ENCODE data around the gene NECAP2. TPM values are rescaled to one million over a fixed set of nuclear protein-coding genes. Genes with fewer than 3 reads are reported as not detected.

The NECAP2 gene, protein sequence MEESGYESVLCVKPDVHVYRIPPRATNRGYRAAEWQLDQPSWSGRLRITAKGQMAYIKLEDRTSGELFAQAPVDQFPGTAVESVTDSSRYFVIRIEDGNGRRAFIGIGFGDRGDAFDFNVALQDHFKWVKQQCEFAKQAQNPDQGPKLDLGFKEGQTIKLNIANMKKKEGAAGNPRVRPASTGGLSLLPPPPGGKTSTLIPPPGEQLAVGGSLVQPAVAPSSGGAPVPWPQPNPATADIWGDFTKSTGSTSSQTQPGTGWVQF
- total RNA-seq: 135 and 145 TPM in 2 replicates

DNA sequence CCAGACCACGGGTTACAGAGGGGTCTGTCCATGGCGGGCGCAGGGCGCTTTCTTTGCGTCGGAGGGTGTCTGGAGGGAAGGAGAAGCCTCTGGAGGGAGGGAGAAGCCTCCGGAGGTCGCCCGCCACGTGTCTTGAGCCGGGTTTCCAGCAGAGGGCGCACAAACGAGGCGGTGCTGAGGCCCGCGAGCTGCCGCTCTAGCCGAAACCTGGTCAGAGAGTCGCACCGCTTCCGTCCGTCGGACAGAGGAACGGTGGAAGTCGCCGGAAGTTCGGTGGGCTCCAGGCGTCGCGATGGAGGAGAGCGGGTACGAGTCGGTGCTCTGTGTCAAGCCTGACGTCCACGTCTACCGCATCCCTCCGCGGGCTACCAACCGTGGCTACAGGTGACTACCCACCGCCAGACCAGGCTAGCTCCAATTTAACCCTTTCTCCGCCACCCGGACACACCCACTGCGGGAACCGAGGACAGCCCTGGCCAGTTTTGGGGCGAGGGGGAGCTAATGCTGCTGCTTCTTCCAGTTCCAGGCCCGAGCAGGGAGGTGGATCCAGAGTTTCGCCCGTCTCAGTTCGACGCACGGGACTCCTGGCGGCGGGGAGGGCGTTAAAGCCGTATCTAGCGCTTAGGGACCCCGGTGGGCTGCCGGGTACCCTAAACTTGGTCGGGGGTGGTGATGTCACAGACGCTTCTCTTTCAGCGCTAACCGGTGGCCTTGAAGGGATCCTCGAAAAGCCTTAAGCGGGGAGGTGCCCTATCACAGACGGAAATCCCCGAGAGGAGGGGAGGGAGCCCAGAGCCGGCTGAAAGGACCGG lies at the start of gene NECAP2:
NECAP2 (plus strand) TSS at position 255 of the 812 bp plus-strand sequence; CDS start at position 293, 38 bp downstream.
- peak; percentile 95 for TF ChIP-seq CTCF (IDR thresholded peaks at IDR 0.05; ENCODE audit: insufficient read depth, low read length, poor library complexity, severe bottlenecking)
- Histone ChIP-seq H3K4me3 (ENCODE audit: low read depth, low read length) (peak within 1 kb of the TSS; percentile 97), H3K27me3 (ENCODE audit: control insufficient read depth, insufficient read depth, low read length) (no peaks in the 10 kb centered on the region), H3K36me3 (ENCODE audit: control insufficient read depth, insufficient read depth, low read length) (peaks cover 3% of the 10 kb centered on the region)
- peak; percentile 67 for DNase-seq (ENCODE audit: low read depth)

- Histone ChIP-seq H3K27me3 (ENCODE audit: control insufficient read depth, insufficient read depth, low read length) (no peaks in the 10 kb centered on the region), H3K36me3 (ENCODE audit: control insufficient read depth, insufficient read depth, low read length) (no peaks in the 10 kb centered on the region), H3K4me3 (ENCODE audit: low read depth, low read length) (no peak overlapping the region)
- no peak for DNase-seq (ENCODE audit: low read depth)
- no peak for TF ChIP-seq CTCF (IDR thresholded peaks at IDR 0.05; ENCODE audit: insufficient read depth, low read length, poor library complexity, severe bottlenecking)
These were observed 49.1 kb upstream of the NECAP2 start for GRCh38 chr1:16391411-16391810.

GRCh38 chr1:16392740-16393569 lies 47.6 kb upstream of the NECAP2 start:
- H3K36me3 ChIP-seq (ENCODE audit: control insufficient read depth, insufficient read depth, low read length): no peaks in the 10 kb centered on the region
- no peaks in the 10 kb centered on the region for H3K27me3 ChIP-seq (ENCODE audit: control insufficient read depth, insufficient read depth, low read length)
- no peak for TF ChIP-seq CTCF (IDR thresholded peaks at IDR 0.05; ENCODE audit: insufficient read depth, low read length, poor library complexity, severe bottlenecking)

DNA sequence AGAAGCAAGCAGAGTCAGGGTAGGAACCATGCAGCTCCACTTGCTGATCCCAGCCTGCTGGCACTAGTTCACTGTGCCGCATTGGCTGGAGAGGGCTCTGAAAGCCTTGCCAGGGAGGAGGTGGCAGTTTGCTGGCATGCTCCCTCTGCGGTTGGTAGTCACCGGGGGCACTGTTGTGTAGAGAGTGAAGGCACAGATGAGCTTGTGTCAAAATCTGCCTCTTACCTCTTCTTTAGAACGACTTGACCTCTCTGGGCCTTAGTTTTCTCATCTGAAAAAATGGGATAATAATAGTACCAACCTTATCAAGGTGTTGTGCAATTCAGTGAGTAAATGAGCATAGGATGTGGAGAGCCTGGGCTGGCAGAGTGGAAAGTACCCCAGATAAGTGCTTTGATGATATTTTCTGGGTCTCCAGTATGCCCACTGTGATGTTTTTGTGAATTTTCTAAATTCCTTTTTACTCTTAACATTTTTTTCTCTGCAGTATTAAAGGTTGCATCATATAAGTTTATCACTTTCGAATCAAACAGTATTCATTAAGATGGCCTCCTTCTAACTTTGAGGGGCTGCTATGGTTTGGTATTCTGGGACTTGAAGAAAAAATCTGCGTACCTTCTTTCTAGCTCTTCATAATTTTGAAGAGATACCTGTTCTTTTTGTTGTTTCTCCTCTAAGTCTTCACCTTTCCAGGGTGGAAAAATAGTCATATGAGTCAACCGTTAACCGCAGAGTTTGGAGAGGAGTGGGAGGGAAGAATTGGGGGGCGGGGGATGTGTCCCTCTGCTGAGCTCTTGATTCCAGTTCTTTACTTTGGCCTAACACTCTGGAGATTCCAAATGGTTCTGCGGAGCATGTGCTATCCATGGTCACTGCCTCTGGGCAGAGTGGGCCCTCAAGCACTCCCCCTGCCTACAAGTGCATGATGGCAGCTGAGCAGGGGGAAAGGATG lies 46.7 kb upstream of the NECAP2 start:
- no peak for TF ChIP-seq CTCF (IDR thresholded peaks at IDR 0.05; ENCODE audit: insufficient read depth, low read length, poor library complexity, severe bottlenecking)
- Histone ChIP-seq H3K36me3 (ENCODE audit: control insufficient read depth, insufficient read depth, low read length) (no peaks in the 10 kb centered on the region), H3K4me3 (ENCODE audit: low read depth, low read length) (no peak overlapping the region), H3K27me3 (ENCODE audit: control insufficient read depth, insufficient read depth, low read length) (no peaks in the 10 kb centered on the region)
- no peak for DNase-seq (ENCODE audit: low read depth)

More at GRCh38 chr1:16392740-16393569, 47.6 kb upstream of the NECAP2 start:
- DNase-seq (ENCODE audit: low read depth): no peak
- no peak overlapping the region for H3K4me3 ChIP-seq (ENCODE audit: low read depth, low read length)

DNA sequence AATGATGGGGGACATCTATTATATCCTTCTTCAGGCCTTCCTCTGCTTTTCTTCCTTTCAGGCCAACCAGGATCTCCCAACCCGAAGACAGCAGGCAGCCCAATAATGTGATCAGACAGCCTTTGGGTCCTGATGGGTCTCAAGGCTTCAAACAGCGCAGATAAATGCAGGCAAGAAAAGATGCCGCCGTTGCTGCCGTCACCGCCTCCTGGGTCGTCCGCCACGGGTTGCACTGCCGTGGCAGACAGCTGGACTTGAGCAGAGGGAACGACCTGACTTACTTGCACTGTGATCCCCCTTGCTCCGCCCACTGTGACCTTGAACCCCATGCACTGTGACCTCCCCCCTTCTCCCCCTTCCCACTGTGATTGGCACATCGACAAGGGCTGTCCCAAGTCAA lies 45.5 kb upstream of the NECAP2 start:
- no peaks in the 10 kb centered on the region for H3K27me3 ChIP-seq (ENCODE audit: control insufficient read depth, insufficient read depth, low read length)
- H3K4me3 ChIP-seq (ENCODE audit: low read depth, low read length): no peak overlapping the region
- no peak for TF ChIP-seq CTCF (IDR thresholded peaks at IDR 0.05; ENCODE audit: insufficient read depth, low read length, poor library complexity, severe bottlenecking)
- no peaks in the 10 kb centered on the region for H3K36me3 ChIP-seq (ENCODE audit: control insufficient read depth, insufficient read depth, low read length)
- DNase-seq (ENCODE audit: low read depth): no peak

All from kidney epithelial cell (primary cell).